MCF 10A (cell line): ENCODE data around the gene SUN2. TPM values are rescaled to one million over a fixed set of nuclear protein-coding genes. Genes with fewer than 3 reads are reported as not detected.

Source experiments
- BruUV-seq: library from RNA; stranded (reverse); fragments of 400-500 nt; replicated peaks from 2 replicates; lab custom pipeline; 2021; lab: Mats Ljungman, UMichigan
- CTCF ChIA-PET: fragments of 300-600 bp; sonication (Branson Sonifier 250); formaldehyde crosslinking; extraction: SDS; loops from one replicate; lab custom pipeline; 2021; ENCODE audit warnings: antibody characterized with exemption, inconsistent platforms; lab: Yijun Ruan, JAX
- POLR2A ChIA-PET: fragments of 300-600, 350-650 bp; sonication (Branson Sonifier 250); formaldehyde crosslinking; extraction: SDS; loops from one replicate; lab custom pipeline; 2020; ENCODE audit warnings: antibody characterized with exemption, inconsistent platforms; lab: Yijun Ruan, JAX
- DNase-seq: peaks from one replicate; pipeline ENCODE4 v3.0.0-alpha.2; 2018; ENCODE audit not compliant: unreplicated experiment
- H3K27ac Mint-ChIP-seq: one replicate; pipeline ENCODE4 v1.8.0; 2022; ENCODE audit warnings: mild to moderate bottlenecking, low read depth, mixed read lengths; ENCODE audit not compliant: unreplicated experiment
- H3K27me3 Mint-ChIP-seq: one replicate; pipeline ENCODE4 v1.8.0; 2022; ENCODE audit warnings: mixed read lengths; ENCODE audit not compliant: insufficient read depth, unreplicated experiment
- H3K36me3 Mint-ChIP-seq: one replicate; pipeline ENCODE4 v1.8.0; 2022; ENCODE audit warnings: mild to moderate bottlenecking, moderate library complexity, mixed read lengths; ENCODE audit not compliant: insufficient read depth, unreplicated experiment
- H3K4me1 Mint-ChIP-seq: one replicate; pipeline ENCODE4 v1.8.0; 2022; ENCODE audit warnings: mixed read lengths; ENCODE audit not compliant: insufficient read depth, unreplicated experiment
- H3K4me3 Mint-ChIP-seq: one replicate; pipeline ENCODE4 v1.8.0; 2022; ENCODE audit warnings: mild to moderate bottlenecking, moderate library complexity, mixed read lengths; ENCODE audit not compliant: unreplicated experiment
- H3K9me3 Mint-ChIP-seq: one replicate; pipeline ENCODE4 v1.8.0; 2022; ENCODE audit warnings: mixed read lengths; ENCODE audit not compliant: unreplicated experiment
- CTCF ChIP-seq: fragments of 200-600 bp; IDR thresholded peaks from one replicate; pipeline ENCODE4 v1.8.0; 2022; ENCODE audit warnings: antibody characterized with exemption, mild to moderate bottlenecking; ENCODE audit not compliant: unreplicated experiment
- intact Hi-C: fragments of 100-400 bp; cut with micrococcal nuclease; formaldehyde crosslinking; loops from 2 replicates; pipeline ENCODE4 v1.14.1; 2022
- total RNA-seq: library from RNA; stranded (reverse); gene quantifications from 2 replicates; pipeline ENCODE4 v1.2.3, GENCODE V29; 2022

Gene SUN2
- total RNA-seq, 1 experiment from 2014 or later: 66.8 TPM

- CTCF ChIA-PET: interaction anchor here (0.6 to 4.9 kb wide), 3 partner anchors 15 to 645 kb away, joined by 3 to 40 read pairs (median 3); partner anchors contain the start of genes TMEM184B and TOMM22
- Mint-ChIP-seq H3K4me1 (peaks cover 33% of the 10 kb centered on the region), H3K36me3 (peaks cover 30% of the 10 kb centered on the region), H3K4me3 (peak overlapping the region; percentile 79), H3K9me3 (no peaks in the 10 kb centered on the region), H3K27me3 (no peaks in the 10 kb centered on the region), H3K27ac (peak overlapping the region; percentile 81)
- POLR2A ChIA-PET: interaction anchor here (0.5 to 8.7 kb wide), 17 partner anchors 9 to 1966 kb away, joined by 3 to 223 read pairs (median 4); partner anchors contain the start of genes CBY1, FAM227A, GTPBP1 and MICALL1
- intact Hi-C loops: no loop called here
- no peak for TF ChIP-seq CTCF
- DNase-seq: no peak
- no TSS peak for BruUV-seq
Observed at GRCh38 chr22:38697425-38698089, 58.2 kb downstream of the SUN2 start.

GRCh38 chr22:38696606-38697424 lies 59.0 kb downstream of the SUN2 start:
- no TSS peak for BruUV-seq
- Mint-ChIP-seq H3K4me1 (peaks cover 33% of the 10 kb centered on the region), H3K4me3 (peak overlapping the region; percentile 79), H3K36me3 (peaks cover 37% of the 10 kb centered on the region), H3K27ac (peak overlapping the region; percentile 81), H3K27me3 (no peaks in the 10 kb centered on the region), H3K9me3 (no peaks in the 10 kb centered on the region)
- DNase-seq: peak; percentile 83
- ChIA-PET POLR2A (interaction anchor here (0.5 to 8.7 kb wide), 12 partner anchors 10 to 1155 kb away, joined by 3 to 223 read pairs (median 4); partner anchors contain the start of genes CBY1, FAM227A, GTPBP1 and SUN2), CTCF (interaction anchor here (4.9 kb wide), 1 partner anchor 14 kb away, joined by 40 read pairs; the partner anchor contains the start of gene TOMM22)
- TF ChIP-seq CTCF: no peak
- intact Hi-C loops: no loop called here

GRCh38 chr22:38694940-38695339 lies 60.9 kb downstream of the SUN2 start:
- Mint-ChIP-seq H3K27me3 (no peaks in the 10 kb centered on the region), H3K4me3 (no peak overlapping the region), H3K9me3 (no peaks in the 10 kb centered on the region), H3K36me3 (peaks cover 54% of the 10 kb centered on the region), H3K4me1 (peaks cover 33% of the 10 kb centered on the region), H3K27ac (no peak overlapping the region)
- ChIA-PET CTCF (interaction anchor here (0.6 kb wide), 1 partner anchor 154 kb away, joined by 4 read pairs; no protein-coding TSS in a partner anchor), POLR2A (interaction anchor here (1.0 to 8.7 kb wide), 4 partner anchors 8 to 38 kb away, joined by 3 to 223 read pairs (median 61); partner anchors contain the start of genes GTPBP1 and TOMM22)
- no peak for TF ChIP-seq CTCF
- intact Hi-C loops: no loop called here
- no TSS peak for BruUV-seq
- no peak for DNase-seq
